H9 (cell line): ENCODE measurements around the gene GRHL3. TPM values are rescaled to one million over a fixed set of nuclear protein-coding genes. Genes with fewer than 3 reads are reported as not detected.

Experiments
- DNase-seq: peaks from one replicate; pipeline ENCODE4 v3.0.0-alpha.2; 2017
- H2AFZ ChIP-seq: one replicate; pipeline ENCODE4 v1.6.1; 2013; ENCODE audit warnings: mild to moderate bottlenecking, low read length, control low read depth, moderate library complexity
- H2AK5ac ChIP-seq: 2 replicates; pipeline ENCODE4 v1.6.1; 2013; ENCODE audit warnings: low read length, control low read depth, mixed read lengths; ENCODE audit not compliant: insufficient read length
- H2BK120ac ChIP-seq: one replicate; pipeline ENCODE4 v1.6.1; 2013; ENCODE audit warnings: low read depth, mild to moderate bottlenecking, low read length, control low read depth, inconsistent platforms; ENCODE audit not compliant: poor library complexity, severe bottlenecking
- H2BK12ac ChIP-seq: 2 replicates; pipeline ENCODE4 v1.6.1; 2013; ENCODE audit warnings: low read length, control low read depth, mixed read lengths, low read depth; ENCODE audit not compliant: insufficient read length
- H2BK15ac ChIP-seq: 2 replicates; pipeline ENCODE4 v1.6.1; 2013; ENCODE audit warnings: low read depth, low read length, control low read depth
- H2BK20ac ChIP-seq: one replicate; pipeline ENCODE4 v1.6.1; 2013; ENCODE audit warnings: low read depth, mild to moderate bottlenecking, low read length, control low read depth, inconsistent platforms; ENCODE audit not compliant: poor library complexity, severe bottlenecking
- H2BK5ac ChIP-seq: 2 replicates; pipeline ENCODE4 v1.6.1; 2013; ENCODE audit warnings: low read length, control low read depth, mixed read lengths; ENCODE audit not compliant: insufficient read length
- H3K14ac ChIP-seq: 2 replicates; pipeline ENCODE4 v1.6.1; 2013; ENCODE audit warnings: low read length, control low read depth; ENCODE audit not compliant: insufficient read depth
- H3K18ac ChIP-seq: 2 replicates; pipeline ENCODE4 v1.6.1; 2013; ENCODE audit warnings: low read depth, mild to moderate bottlenecking, mixed read lengths, low read length, control low read depth; ENCODE audit not compliant: insufficient read length
- H3K23ac ChIP-seq: 2 replicates; pipeline ENCODE4 v1.6.1; 2013; ENCODE audit warnings: low read length, control low read depth, mixed read lengths, low read depth; ENCODE audit not compliant: insufficient read length
- H3K23me2 ChIP-seq: 2 replicates; pipeline ENCODE4 v1.6.1; 2013; ENCODE audit warnings: low read depth, mild to moderate bottlenecking, mixed read lengths, low read length, control low read depth; ENCODE audit not compliant: insufficient read length, poor library complexity, severe bottlenecking
- H3K27ac ChIP-seq: 2 replicates; pipeline ENCODE4 v1.5.1; 2013; ENCODE audit warnings: low read length, control low read depth, mixed read lengths, low read depth; ENCODE audit not compliant: insufficient read length
- H3K27me3 ChIP-seq: 2 replicates; pipeline ENCODE4 v1.6.1; 2013; ENCODE audit warnings: low read length, control low read depth, inconsistent platforms; ENCODE audit not compliant: insufficient read depth
- H3K4ac ChIP-seq: 2 replicates; pipeline ENCODE4 v1.6.1; 2013; ENCODE audit warnings: low read depth, mild to moderate bottlenecking, control low read depth, inconsistent platforms, low read length, moderate library complexity
- H3K4me1 ChIP-seq: 2 replicates; pipeline ENCODE4 v1.6.1; 2013; ENCODE audit warnings: low read length, control low read depth, inconsistent platforms; ENCODE audit not compliant: insufficient read depth
- H3K4me2 ChIP-seq: 2 replicates; pipeline ENCODE4 v1.6.1; 2013; ENCODE audit warnings: low read length, control low read depth, mixed read lengths; ENCODE audit not compliant: insufficient read length, insufficient read depth
- H3K56ac ChIP-seq: 2 replicates; pipeline ENCODE4 v1.6.1; 2013; ENCODE audit warnings: low read depth, mild to moderate bottlenecking, mixed read lengths, low read length, control low read depth; ENCODE audit not compliant: insufficient read length
- H3K79me1 ChIP-seq: 2 replicates; pipeline ENCODE4 v1.6.1; 2013; ENCODE audit warnings: low read depth, mild to moderate bottlenecking, moderate library complexity, low read length, control low read depth, inconsistent platforms; ENCODE audit not compliant: insufficient read depth, poor library complexity, severe bottlenecking
- H3K79me2 ChIP-seq: 2 replicates; pipeline ENCODE4 v1.6.1; 2013; ENCODE audit warnings: low read length, control low read depth, inconsistent platforms; ENCODE audit not compliant: insufficient read depth
- H3K9ac ChIP-seq: 2 replicates; pipeline ENCODE4 v1.6.1; 2013; ENCODE audit warnings: low read length, control low read depth, mixed read lengths; ENCODE audit not compliant: insufficient read length; ENCODE audit errors: extremely low read depth
- H3K9me3 ChIP-seq: one replicate; pipeline ENCODE4 v1.6.1; 2013; ENCODE audit warnings: low read depth, low read length, inconsistent platforms; ENCODE audit not compliant: control insufficient read depth
- H3T11ph ChIP-seq: one replicate; pipeline ENCODE4 v1.6.1; 2013; ENCODE audit warnings: mild to moderate bottlenecking, low read length, control low read depth, inconsistent platforms
- H4K20me1 ChIP-seq: one replicate; pipeline ENCODE4 v1.6.1; 2013; ENCODE audit not compliant: control insufficient read depth, insufficient read length, insufficient read depth
- H4K5ac ChIP-seq: 2 replicates; pipeline ENCODE4 v1.6.1; 2013; ENCODE audit warnings: low read depth, mild to moderate bottlenecking, mixed read lengths, low read length, control low read depth; ENCODE audit not compliant: insufficient read length
- H4K8ac ChIP-seq: replicated peaks from 2 replicates; pipeline ENCODE4 v1.6.1; 2013; ENCODE audit warnings: low read length, control low read depth, mixed read lengths, low read depth; ENCODE audit not compliant: insufficient read length
- H4K91ac ChIP-seq: 2 replicates; pipeline ENCODE4 v1.6.1; 2013; ENCODE audit warnings: low read depth, mild to moderate bottlenecking, moderate library complexity, mixed read lengths, low read length, control low read depth; ENCODE audit not compliant: insufficient read length
- H3K27ac Mint-ChIP-seq, 3 experiments: 2 replicates in 2 of 3; 3 replicates in 1 of 3; pipeline ENCODE4 v1.8.0; 2020 to 2021; ENCODE audit warnings: mixed read lengths in 3 of 3, mild to moderate bottlenecking in 1 of 3, moderate library complexity in 1 of 3
- H3K27me3 Mint-ChIP-seq: 2 replicates; pipeline ENCODE4 v1.8.0; 2021; ENCODE audit warnings: low read depth, mild to moderate bottlenecking, moderate library complexity, mixed read lengths
- H3K36me3 Mint-ChIP-seq, 3 experiments: 2 replicates in 2 of 3; 3 replicates in 1 of 3; pipeline ENCODE4 v1.8.0; 2020 to 2021; ENCODE audit warnings: low read depth in 3 of 3, mixed read lengths in 3 of 3; ENCODE audit not compliant: insufficient read depth in 1 of 3
- H3K4me1 Mint-ChIP-seq, 2 experiments: 2 replicates each; pipeline ENCODE4 v1.8.0; 2020; ENCODE audit warnings: mixed read lengths in 2 of 2
- H3K4me3 Mint-ChIP-seq, 2 experiments: 2 replicates in 1 of 2; 3 replicates in 1 of 2; pipeline ENCODE4 v1.8.0; 2020 to 2021; ENCODE audit warnings: mild to moderate bottlenecking in 2 of 2, mixed read lengths in 2 of 2, moderate library complexity in 1 of 2
- H3K9me3 Mint-ChIP-seq, 2 experiments: 2 replicates in 1 of 2; 3 replicates in 1 of 2; pipeline ENCODE4 v1.8.0; 2020; ENCODE audit warnings: mild to moderate bottlenecking in 2 of 2, mixed read lengths in 2 of 2, moderate library complexity in 1 of 2
- WGBS: extraction: QIAGEN DNeasy Blood & Tissue Kit; methylation state at CpG from one replicate; pipeline ENCODE4 v1.1.7; 2013; ENCODE audit warnings: missing lambda C conversion rate, low lambda C conversion rate, mixed read lengths; ENCODE audit not compliant: insufficient read length; ENCODE audit errors: extremely low coverage; 5-methylcytosine and 5-hydroxymethylcytosine counted together
- total RNA-seq: library from RNA; stranded (reverse); gene quantifications from 2 replicates; pipeline ENCODE4 v1.2.1, GENCODE V29; 2021
- TF ChIP-seq, protein P1 (sequence below): fragments of 200-600 bp; sonication (generic); conservative IDR thresholded peaks from 3 replicates; pipeline ENCODE4 v1.8.0; 2021; ENCODE audit warnings: antibody characterized with exemption, mild to moderate bottlenecking

GRHL3 gene
- total RNA-seq, 1 experiment from 2014 or later: 3.5 TPM

- no peak overlapping the region for H4K5ac ChIP-seq
- no peak overlapping the region for H2BK5ac ChIP-seq
- no peak overlapping the region for H3K4me2 ChIP-seq
- TF ChIP-seq, protein P1, sequence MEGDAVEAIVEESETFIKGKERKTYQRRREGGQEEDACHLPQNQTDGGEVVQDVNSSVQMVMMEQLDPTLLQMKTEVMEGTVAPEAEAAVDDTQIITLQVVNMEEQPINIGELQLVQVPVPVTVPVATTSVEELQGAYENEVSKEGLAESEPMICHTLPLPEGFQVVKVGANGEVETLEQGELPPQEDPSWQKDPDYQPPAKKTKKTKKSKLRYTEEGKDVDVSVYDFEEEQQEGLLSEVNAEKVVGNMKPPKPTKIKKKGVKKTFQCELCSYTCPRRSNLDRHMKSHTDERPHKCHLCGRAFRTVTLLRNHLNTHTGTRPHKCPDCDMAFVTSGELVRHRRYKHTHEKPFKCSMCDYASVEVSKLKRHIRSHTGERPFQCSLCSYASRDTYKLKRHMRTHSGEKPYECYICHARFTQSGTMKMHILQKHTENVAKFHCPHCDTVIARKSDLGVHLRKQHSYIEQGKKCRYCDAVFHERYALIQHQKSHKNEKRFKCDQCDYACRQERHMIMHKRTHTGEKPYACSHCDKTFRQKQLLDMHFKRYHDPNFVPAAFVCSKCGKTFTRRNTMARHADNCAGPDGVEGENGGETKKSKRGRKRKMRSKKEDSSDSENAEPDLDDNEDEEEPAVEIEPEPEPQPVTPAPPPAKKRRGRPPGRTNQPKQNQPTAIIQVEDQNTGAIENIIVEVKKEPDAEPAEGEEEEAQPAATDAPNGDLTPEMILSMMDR: no peak
- H2BK120ac ChIP-seq: no peak overlapping the region
- H4K20me1 ChIP-seq: no peaks in the 10 kb centered on the region
- H3K23me2 ChIP-seq: no peaks in the 10 kb centered on the region
- H3K56ac ChIP-seq: no peak overlapping the region
- H3K14ac ChIP-seq: no peak overlapping the region
- H2AFZ ChIP-seq: no peak overlapping the region
- H3K36me3 Mint-ChIP-seq: 0 out of 7 replicates have a peak, but pooled peaks cover 0 to 2% (median 0%) of the 10 kb centered on the region in 3 experiments
- H3K4ac ChIP-seq: no peak overlapping the region
- peaks cover 21% of the 10 kb centered on the region for H3K27me3 Mint-ChIP-seq
- no peaks in the 10 kb centered on the region for H3K27me3 ChIP-seq
- no peaks in the 10 kb centered on the region for H3K9me3 Mint-ChIP-seq
- DNase-seq: no peak
- no peak overlapping the region for H3T11ph ChIP-seq
- H3K79me1 ChIP-seq: no peaks in the 10 kb centered on the region
- no peak overlapping the region for H3K27ac Mint-ChIP-seq
- no peak overlapping the region for H4K8ac ChIP-seq
- H3K9ac ChIP-seq: no peak overlapping the region
- H3K4me3 Mint-ChIP-seq: no peak overlapping the region
- no CpG with 5 or more reads among the region's 2 CpGs for WGBS
- no peak overlapping the region for H2BK20ac ChIP-seq
- H3K18ac ChIP-seq: no peak overlapping the region
- H3K4me1 ChIP-seq: no peaks in the 10 kb centered on the region
- H3K4me1 Mint-ChIP-seq: peaks cover 18 to 19% of the 10 kb centered on the region in 2 experiments
- no peak overlapping the region for H2BK15ac ChIP-seq
- H2AK5ac ChIP-seq: no peak overlapping the region
- no peak overlapping the region for H3K27ac ChIP-seq
- no peak overlapping the region for H3K23ac ChIP-seq
- no peaks in the 10 kb centered on the region for H3K79me2 ChIP-seq
- H3K9me3 ChIP-seq: no peaks in the 10 kb centered on the region
- no peak overlapping the region for H4K91ac ChIP-seq
- H2BK12ac ChIP-seq: no peak overlapping the region
These were observed 10.8 kb downstream of the GRHL3 start for GRCh38 chr1:24329797-24330543.
